Kidney (tissue), 14 donors: ENCODE data around the gene NXN. TPM values are rescaled to one million over a fixed set of nuclear protein-coding genes. Genes with fewer than 3 reads are reported as not detected.
"Not testable (repeated sequence)": the region's sequence is repeated elsewhere in the genome, so short reads cannot be mapped to it uniquely, and the experiment has no call there.

Source experiments
- DNase-seq, 5 donors: peaks; one replicate each; pipeline ENCODE4 v3.0.0-alpha.2; 2013 to 2020
- FAIRE-seq: peaks from 2 replicates; lab custom pipeline; 2012; peaks lifted over from hg19 to GRCh38; lab: Jason Lieb, UNC
- H3K27ac ChIP-seq, 2 donors: one replicate each; pipeline ENCODE4 v1.7.0; 2013; ENCODE audit warnings: low read depth in 2 of 2, low read length in 2 of 2, inconsistent platforms in 1 of 2
- H3K27me3 ChIP-seq: one replicate; pipeline ENCODE4 v1.7.1; 2013; ENCODE audit warnings: low read length, inconsistent platforms; ENCODE audit not compliant: control insufficient read depth, insufficient read depth
- H3K36me3 ChIP-seq, 3 donors: one replicate each; pipeline versions ENCODE4 v1.7.0 to v1.7.1; 2013; ENCODE audit warnings: low read length in 3 of 3, control low read depth in 1 of 3, inconsistent platforms in 1 of 3; ENCODE audit not compliant: insufficient read depth in 3 of 3, control insufficient read depth in 2 of 3
- H3K4me1 ChIP-seq, 3 donors: one replicate each; pipeline versions ENCODE4 v1.7.0 to v1.7.1; 2013; ENCODE audit warnings: low read length in 3 of 3, inconsistent platforms in 1 of 3, low read depth in 1 of 3; ENCODE audit not compliant: control insufficient read depth in 2 of 3, insufficient read depth in 2 of 3
- H3K4me3 ChIP-seq, 3 donors: one replicate each; pipeline versions ENCODE4 v1.7.0 to v1.8.1; 2013; ENCODE audit warnings: low read length in 3 of 3, control low read depth in 1 of 3, inconsistent platforms in 1 of 3
- H3K9ac ChIP-seq, 3 donors: one replicate each; pipeline versions ENCODE4 v1.7.0 to v1.7.1; 2013; ENCODE audit warnings: low read length in 3 of 3, control low read depth in 1 of 3, inconsistent platforms in 1 of 3
- H3K9me3 ChIP-seq, 3 donors: one replicate each; pipeline versions ENCODE4 v1.7.0 to v1.7.1; 2013; ENCODE audit warnings: low read length in 3 of 3, control low read depth in 1 of 3, inconsistent platforms in 1 of 3; ENCODE audit not compliant: control insufficient read depth in 2 of 3, insufficient read depth in 1 of 3
- CTCF ChIP-seq: IDR thresholded peaks from 3 replicates; pipeline ENCODE4 v1.5.1; 2012; ENCODE audit warnings: mild to moderate bottlenecking, moderate library complexity, borderline replicate concordance; ENCODE audit not compliant: insufficient read depth; ENCODE audit errors: extremely low read depth
- intact Hi-C: fragments of 100-400 bp; cut with DNase I; formaldehyde crosslinking; loops from one replicate; pipeline ENCODE4 v1.11.1; 2022
- polyA plus RNA-seq: library from polyadenylated mRNA; stranded (reverse); fragments of 350-450 nt; fragmentation: Illumina TruSeq; extraction: RNeasy Lipid Tissue Mini Kit (QIAGEN cat#74804); gene quantifications from one replicate; pipeline ENCODE4 v1.2.3, GENCODE V29; 2014; ENCODE audit warnings: low read depth, low replicate concordance; ENCODE audit not compliant: insufficient read depth
- total RNA-seq: library from RNA; stranded (reverse); fragmentation: NEBNext Ultra II Directional; extraction: Animal tissue kit (Norgen Biotek cat#: 25700); gene quantifications from one replicate; pipeline ENCODE4 v1.2.1, GENCODE V29; 2021
- donor health status: control.
- donor health status: control.
- donor health status: control.
- donor health status: control.
- donor health status: control.
- donor health status: DM: yes; HTN: yes; CAD: no.
- donor health status: Normal renal cell carcinoma (clear cell type).

The NXN gene
- total and polyA plus RNA-seq, 2 donors from 2014 or later: 10.2 to 26.8 TPM

DNA sequence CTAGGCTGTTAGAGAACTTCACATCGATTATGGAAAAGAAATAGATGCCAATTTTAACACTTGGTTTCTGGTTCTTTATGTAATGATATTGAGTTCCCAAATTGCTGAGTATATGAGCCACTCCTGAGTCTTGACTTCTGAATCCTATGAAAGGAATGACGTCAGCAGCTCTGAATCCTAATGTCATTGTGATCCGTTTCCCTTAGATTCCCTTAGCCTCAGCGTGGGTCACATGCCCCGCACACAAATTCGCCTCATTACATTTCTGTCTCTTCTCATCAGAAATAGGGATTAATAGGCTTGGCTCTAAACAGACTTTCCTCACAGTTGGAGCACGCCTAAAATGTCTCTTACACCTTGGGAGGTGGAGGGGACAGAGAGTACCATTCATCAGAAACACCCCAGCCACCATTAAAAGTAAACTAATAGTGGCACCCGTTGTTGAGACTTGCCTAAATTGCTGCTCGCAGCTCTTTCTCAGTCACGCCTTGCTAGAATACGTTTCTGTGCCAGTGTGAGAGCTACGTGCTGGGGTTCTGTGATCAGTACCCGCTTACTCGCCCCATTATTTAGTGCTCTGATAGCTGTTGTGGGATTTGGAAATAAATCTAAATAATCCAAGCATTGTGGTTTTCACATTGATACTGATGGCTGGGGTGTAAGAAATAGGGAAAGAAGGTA, 190.3 kb downstream of the NXN start:
- H3K9me3 ChIP-seq: no peaks in the 10 kb centered on the region
- TF ChIP-seq CTCF: no peak
- no peak overlapping the region for H3K27ac ChIP-seq
- intact Hi-C loops: no loop called here
- H3K4me3 ChIP-seq: no peak overlapping the region
- H3K9ac ChIP-seq: no peak overlapping the region
- H3K27me3 ChIP-seq: no peaks in the 10 kb centered on the region
- H3K4me1 ChIP-seq: peaks cover 0 to 2% (median 0%) of the 10 kb centered on the region in 3 donors
- H3K36me3 ChIP-seq: peaks cover 2 to 27% (median 25%) of the 10 kb centered on the region in 3 donors
- DNase-seq: peak in 1 of 5 donors; percentile 10
- no peak for FAIRE-seq

DNA sequence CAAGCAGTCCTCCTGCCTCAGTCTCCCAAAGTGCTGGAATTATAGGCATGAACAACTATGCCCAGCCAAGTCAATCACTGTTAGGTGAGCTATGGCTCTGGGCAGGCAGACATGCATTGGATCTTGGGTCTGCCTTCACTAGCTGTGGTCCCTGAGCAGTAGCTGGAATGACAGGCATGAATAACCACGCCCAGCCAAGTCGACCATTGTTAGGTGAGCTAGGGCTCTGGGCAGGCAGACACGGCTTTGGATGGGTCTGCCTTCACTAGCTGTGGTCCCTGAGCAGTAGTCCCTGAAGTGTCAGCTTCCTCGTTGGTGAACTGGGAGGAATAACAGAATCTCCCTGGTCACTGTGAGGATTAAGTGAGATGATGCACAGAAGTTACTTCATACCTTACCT, 191.0 kb downstream of the NXN start:
- TF ChIP-seq CTCF: no peak
- DNase-seq (peak in 1 of 5 donors; percentile 18), FAIRE-seq (no peak)
- no peak overlapping the region for H3K9ac ChIP-seq
- H3K4me1 ChIP-seq: peaks cover 0 to 6% (median 0%) of the 10 kb centered on the region in 3 donors
- no peak overlapping the region for H3K4me3 ChIP-seq
- no peaks in the 10 kb centered on the region for H3K9me3 ChIP-seq
- no peak overlapping the region for H3K27ac ChIP-seq
- intact Hi-C loops: no loop called here
- H3K27me3 ChIP-seq: no peaks in the 10 kb centered on the region
- peaks cover 2 to 29% (median 25%) of the 10 kb centered on the region in 3 donors for H3K36me3 ChIP-seq

- FAIRE-seq (no peak), DNase-seq (peak in 1 of 5 donors; percentile 30)
- no peak overlapping the region for H3K27ac ChIP-seq
- intact Hi-C loops: no loop called here
- no peak overlapping the region for H3K9ac ChIP-seq
- H3K27me3 ChIP-seq: no peaks in the 10 kb centered on the region
- peaks cover 0 to 9% (median 0%) of the 10 kb centered on the region in 3 donors for H3K4me1 ChIP-seq
- peaks cover 2 to 28% (median 25%) of the 10 kb centered on the region in 3 donors for H3K36me3 ChIP-seq
- no peaks in the 10 kb centered on the region for H3K9me3 ChIP-seq
- TF ChIP-seq CTCF: no peak
- H3K4me3 ChIP-seq: no peak overlapping the region
These were observed 191.8 kb downstream of the NXN start for GRCh38 chr17:787641-788221.

DNA sequence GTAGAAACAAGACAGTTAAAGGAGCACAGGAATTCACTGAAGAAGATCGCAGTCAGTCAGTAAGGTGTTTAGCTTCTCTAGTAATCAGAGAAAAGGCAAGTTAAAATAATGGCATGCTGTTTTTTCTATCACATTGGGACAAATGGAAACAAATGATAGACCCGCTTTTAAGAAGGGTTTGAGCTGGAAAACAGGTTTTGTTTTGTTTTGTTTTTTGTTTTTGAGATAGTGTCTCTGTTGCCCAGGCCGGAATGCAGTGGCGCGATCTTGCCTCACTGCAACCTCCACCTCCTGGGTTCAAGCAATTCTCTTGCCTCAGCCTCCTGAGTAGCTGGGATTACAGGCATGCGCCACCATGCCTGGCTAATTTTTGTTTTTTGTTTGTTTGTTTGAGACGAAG, 193.7 kb downstream of the NXN start:
- H3K9ac ChIP-seq, DNase-seq, FAIRE-seq, H3K4me3 ChIP-seq, H3K27me3 ChIP-seq, H3K27ac ChIP-seq, intact Hi-C loops, H3K9me3 ChIP-seq: not testable (repeated sequence)
- Histone ChIP-seq H3K36me3 (peaks cover 2 to 17% (median 15%) of the 10 kb centered on the region in 3 donors), H3K4me1 (peaks cover 2 to 14% (median 4%) of the 10 kb centered on the region in 3 donors)
